ENCODE results near the gene KLF12.
A peak's percentile ranks its signal among the peaks of the same experiment; 100 is the strongest.

The KLF12 gene

DNA sequence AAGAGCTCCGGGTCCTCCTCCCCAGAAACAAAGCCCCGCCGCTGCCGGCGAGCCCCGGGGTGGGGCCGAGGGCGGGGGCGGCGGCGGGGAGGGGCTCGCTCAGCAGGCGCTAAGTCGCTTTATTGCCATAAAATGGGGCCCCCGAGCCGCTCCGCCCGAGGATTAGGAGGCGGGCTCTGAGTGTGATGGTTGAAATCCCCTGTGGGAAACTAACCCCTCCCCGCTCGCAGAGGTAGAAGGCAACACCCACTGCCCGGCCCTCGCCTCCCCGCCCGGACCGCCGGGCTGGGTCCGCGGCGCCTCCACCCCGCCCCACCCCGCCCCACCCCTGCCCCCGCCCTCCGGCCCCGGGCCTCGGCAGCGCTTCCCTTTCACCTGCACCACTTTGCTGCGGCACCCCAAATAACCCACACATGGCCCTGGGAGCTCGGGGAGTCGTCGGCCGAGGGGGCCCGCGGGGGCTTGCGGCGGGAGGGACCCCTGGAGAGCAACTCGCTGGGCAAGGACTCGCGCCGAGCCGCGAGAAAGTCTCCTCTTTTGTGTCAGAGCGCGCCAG is at the start of gene KLF12:
KLF12 (minus strand) TSS at position 184 of the 556 bp plus-strand sequence.
- Histone ChIP-seq H3K9me3 (no peaks in the 10 kb centered on the region), H3K4me1 (peaks cover 0 to 27% (median 18%) of the 10 kb centered on the region in 4 donors), H3K36me3 (no peaks in the 10 kb centered on the region), H3K27ac (peak within 1 kb of the TSS; percentile 97 to 98), H3K27me3 (no peaks in the 10 kb centered on the region), H3K4me3 (peak within 1 kb of the TSS; percentile 73 to 93)
- intact Hi-C loops (cut with DNase I; ENCODE audit: low total_unique reads), result loop anchor here (10.0 kb wide), 4 partner anchors 69 to 299 kb away; no protein-coding TSS in a partner anchor
- DNase-seq, result peak; percentile 90 to 95
- TF ChIP-seq, protein P1, sequence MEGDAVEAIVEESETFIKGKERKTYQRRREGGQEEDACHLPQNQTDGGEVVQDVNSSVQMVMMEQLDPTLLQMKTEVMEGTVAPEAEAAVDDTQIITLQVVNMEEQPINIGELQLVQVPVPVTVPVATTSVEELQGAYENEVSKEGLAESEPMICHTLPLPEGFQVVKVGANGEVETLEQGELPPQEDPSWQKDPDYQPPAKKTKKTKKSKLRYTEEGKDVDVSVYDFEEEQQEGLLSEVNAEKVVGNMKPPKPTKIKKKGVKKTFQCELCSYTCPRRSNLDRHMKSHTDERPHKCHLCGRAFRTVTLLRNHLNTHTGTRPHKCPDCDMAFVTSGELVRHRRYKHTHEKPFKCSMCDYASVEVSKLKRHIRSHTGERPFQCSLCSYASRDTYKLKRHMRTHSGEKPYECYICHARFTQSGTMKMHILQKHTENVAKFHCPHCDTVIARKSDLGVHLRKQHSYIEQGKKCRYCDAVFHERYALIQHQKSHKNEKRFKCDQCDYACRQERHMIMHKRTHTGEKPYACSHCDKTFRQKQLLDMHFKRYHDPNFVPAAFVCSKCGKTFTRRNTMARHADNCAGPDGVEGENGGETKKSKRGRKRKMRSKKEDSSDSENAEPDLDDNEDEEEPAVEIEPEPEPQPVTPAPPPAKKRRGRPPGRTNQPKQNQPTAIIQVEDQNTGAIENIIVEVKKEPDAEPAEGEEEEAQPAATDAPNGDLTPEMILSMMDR (IDR thresholded peaks at IDR 0.05), result no peak

DNA sequence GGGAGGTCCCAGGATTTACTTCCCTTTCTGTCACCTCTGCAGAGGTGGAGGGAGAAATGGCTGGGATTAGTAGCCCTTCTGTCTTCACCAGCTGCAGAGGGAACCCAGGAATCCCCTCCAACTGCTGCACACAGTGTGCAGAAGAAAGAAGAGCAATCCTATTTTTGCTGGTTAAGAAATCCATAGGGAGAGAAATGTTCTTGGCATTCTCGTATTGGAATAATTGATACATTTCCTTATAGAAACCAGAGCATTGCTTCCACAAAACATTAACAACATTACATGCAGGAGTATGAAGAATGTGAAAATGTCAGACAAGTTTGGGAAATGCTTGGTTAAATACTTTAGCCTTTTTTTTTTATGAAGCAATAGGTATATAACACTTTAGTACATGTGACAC is 48.3 kb upstream of the KLF12 start:
- Histone ChIP-seq H3K9me3 (no peaks in the 10 kb centered on the region), H3K4me1 (no peaks in the 10 kb centered on the region), H3K27ac (no peak overlapping the region), H3K27me3 (no peaks in the 10 kb centered on the region), H3K36me3 (no peaks in the 10 kb centered on the region), H3K4me3 (no peak overlapping the region)
- intact Hi-C loops (cut with DNase I; ENCODE audit: low total_unique reads), result no loop called here
- TF ChIP-seq, protein P1 (IDR thresholded peaks at IDR 0.05), result no peak
- DNase-seq, result no peak

DNA sequence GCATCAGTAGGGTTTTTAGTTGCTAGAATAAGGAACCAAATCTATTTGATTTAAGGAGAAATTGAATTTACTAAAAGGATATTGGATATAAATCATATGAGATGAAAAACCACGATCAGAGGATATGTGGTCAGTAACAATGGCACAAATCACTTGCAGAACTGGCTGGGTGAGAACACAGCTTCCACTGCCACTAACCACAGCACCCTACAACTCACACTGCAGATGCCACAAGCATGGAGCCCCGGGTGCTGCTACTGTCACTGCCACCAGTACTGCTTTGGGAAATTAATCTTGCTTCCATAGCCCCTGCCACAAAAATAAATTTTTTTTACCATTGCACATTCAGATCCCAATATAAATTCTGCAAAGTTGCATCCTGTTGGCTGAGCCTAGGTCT is 40.6 kb upstream of the KLF12 start:
- no peaks in the 10 kb centered on the region for H3K27me3 ChIP-seq
- intact Hi-C loops (cut with DNase I; ENCODE audit: low total_unique reads), result no loop called here
- H3K27ac ChIP-seq, result no peak overlapping the region
- H3K4me3 ChIP-seq, result no peak overlapping the region
- no peak for DNase-seq
- no peaks in the 10 kb centered on the region for H3K36me3 ChIP-seq
- H3K9me3 ChIP-seq, result no peaks in the 10 kb centered on the region
- H3K4me1 ChIP-seq, result no peaks in the 10 kb centered on the region
- TF ChIP-seq, protein P1 (IDR thresholded peaks at IDR 0.05), result no peak

DNA sequence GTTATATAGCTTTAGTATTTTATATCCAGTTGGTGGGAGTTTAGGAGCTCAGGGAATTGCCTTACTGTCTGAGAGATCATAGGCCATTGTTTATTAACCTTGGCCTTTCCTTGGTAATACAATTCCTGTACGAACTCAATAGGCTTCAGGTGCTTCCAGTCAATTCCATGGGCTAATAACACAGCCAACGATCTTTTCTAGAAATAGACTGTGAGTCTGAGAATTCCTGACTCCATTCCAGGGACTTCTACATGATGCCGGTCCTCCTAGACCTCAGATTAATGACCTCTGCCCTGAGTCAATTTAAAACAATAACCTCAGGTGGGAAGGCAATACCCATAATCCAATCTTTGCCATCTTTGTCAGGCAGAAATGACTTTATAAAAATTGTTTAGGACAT is 39.6 kb upstream of the KLF12 start:
- intact Hi-C loops (cut with DNase I; ENCODE audit: low total_unique reads), result no loop called here
- Histone ChIP-seq H3K9me3 (no peaks in the 10 kb centered on the region), H3K4me3 (no peak overlapping the region), H3K27ac (no peak overlapping the region), H3K4me1 (no peaks in the 10 kb centered on the region), H3K36me3 (no peaks in the 10 kb centered on the region), H3K27me3 (no peaks in the 10 kb centered on the region)
- TF ChIP-seq, protein P1 (IDR thresholded peaks at IDR 0.05), result no peak
- no peak for DNase-seq

DNA sequence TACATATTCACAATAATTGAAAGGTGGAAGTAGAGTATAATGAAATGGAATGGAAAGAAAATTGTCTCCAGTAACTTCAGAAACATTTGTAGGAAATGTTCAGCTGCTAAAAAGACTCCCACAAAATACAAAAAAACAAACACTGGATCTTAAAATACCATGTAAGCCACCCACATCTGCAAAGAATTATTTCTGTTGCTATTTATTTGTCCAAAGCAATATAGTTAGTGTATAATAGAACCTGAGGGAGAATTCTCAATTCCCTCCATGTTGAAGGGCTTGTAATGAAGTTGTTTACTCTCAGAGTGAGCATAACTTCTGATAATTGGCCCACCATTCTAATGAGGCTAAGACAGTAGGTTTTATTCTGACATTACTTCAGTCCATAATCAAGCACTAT is 37.4 kb upstream of the KLF12 start:
- intact Hi-C loops (cut with DNase I; ENCODE audit: low total_unique reads), result no loop called here
- no peaks in the 10 kb centered on the region for H3K36me3 ChIP-seq
- H3K4me3 ChIP-seq, result no peak overlapping the region
- H3K9me3 ChIP-seq, result no peaks in the 10 kb centered on the region
- DNase-seq, result no peak
- no peak overlapping the region for H3K27ac ChIP-seq
- TF ChIP-seq, protein P1 (IDR thresholded peaks at IDR 0.05), result no peak
- no peaks in the 10 kb centered on the region for H3K27me3 ChIP-seq
- no peaks in the 10 kb centered on the region for H3K4me1 ChIP-seq

DNA sequence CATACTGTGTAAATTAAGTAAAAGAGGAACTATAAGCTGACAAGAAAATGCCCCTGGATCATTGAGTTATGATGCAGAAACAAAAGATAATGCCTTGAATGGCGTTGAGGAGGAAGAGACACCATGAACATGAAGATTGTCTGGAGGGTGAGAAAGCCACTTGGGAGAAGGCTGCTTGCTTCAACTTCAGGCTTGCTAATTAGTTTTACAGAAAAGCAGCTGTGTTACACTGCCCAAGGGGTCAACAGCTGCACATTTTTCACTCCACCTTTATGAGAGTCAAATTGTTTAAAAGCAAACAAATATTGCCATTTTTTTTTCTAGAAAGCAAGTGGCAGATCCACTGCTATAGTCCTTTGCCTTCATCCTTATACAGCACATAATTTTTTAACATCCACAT is 35.5 kb upstream of the KLF12 start:
- intact Hi-C loops (cut with DNase I; ENCODE audit: low total_unique reads), result no loop called here
- no peak overlapping the region for H3K4me3 ChIP-seq
- H3K27ac ChIP-seq, result no peak overlapping the region
- H3K36me3 ChIP-seq, result no peaks in the 10 kb centered on the region
- no peak for DNase-seq
- H3K4me1 ChIP-seq, result no peaks in the 10 kb centered on the region
- H3K27me3 ChIP-seq, result no peaks in the 10 kb centered on the region
- TF ChIP-seq, protein P1 (IDR thresholded peaks at IDR 0.05), result no peak
- no peaks in the 10 kb centered on the region for H3K9me3 ChIP-seq

Data from tibial artery (tissue), 4 donors.